Measurements from ENCODE around the gene DNAAF1. TPM values are rescaled to one million over a fixed set of nuclear protein-coding genes. Genes with fewer than 3 reads are reported as not detected.
"Not testable (repeated sequence)": the region's sequence is repeated elsewhere in the genome, so short reads cannot be mapped to it uniquely, and the experiment has no call there.

The DNAAF1 gene
- total RNA-seq, 1 donor from 2014 or later, result 0.11 TPM

DNA sequence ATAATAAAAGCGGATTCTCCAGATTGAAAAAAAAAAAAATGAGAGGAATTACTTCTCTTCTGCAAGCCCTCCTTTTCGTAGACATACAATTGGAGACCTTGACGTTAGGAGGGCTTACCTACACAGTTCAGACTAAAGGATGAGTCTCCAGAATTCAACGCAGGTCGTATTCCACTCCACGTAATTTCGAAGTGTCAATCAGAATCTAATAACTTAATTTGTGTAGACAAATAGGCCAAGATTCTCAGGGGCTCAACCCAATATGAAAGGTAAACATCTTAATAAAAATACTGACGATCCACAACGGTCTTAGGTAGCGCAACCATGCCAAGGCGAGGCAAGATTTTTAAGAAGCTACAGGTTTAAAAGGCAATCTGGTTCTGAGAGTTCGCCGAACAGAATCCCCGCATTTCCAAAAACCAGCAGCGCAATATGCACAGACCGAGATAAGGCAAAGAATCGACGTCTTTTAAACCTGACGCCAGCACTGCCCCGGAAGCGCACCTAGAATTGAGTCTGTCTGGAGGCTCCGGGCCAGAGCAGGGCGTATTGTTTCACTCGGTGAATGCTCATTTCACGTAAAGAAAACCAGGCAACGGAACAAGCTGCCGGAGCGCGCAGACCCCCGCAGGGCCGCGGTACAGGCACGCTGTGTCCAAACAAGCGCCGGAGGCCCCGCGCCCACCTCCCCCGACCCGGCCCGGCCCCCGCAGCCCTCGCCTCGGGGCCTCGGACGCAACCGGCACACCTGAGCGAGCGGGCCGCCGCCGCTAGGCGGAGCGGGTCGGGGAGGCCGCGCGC is 29.0 kb upstream of the DNAAF1 start:
- H3K27ac Mint-ChIP-seq, result peak overlapping the region; percentile 99
- H2AFZ ChIP-seq (replicated peaks), result peak overlapping the region; percentile 86
- no peak for DNase-seq (ENCODE audit: low spot score)
- peaks cover 3% of the 10 kb centered on the region for H3K36me3 Mint-ChIP-seq
- no peaks in the 10 kb centered on the region for H3K36me3 ChIP-seq
- no peaks in the 10 kb centered on the region for H3K9me3 ChIP-seq (ENCODE audit: low read depth)
- peaks cover 18% of the 10 kb centered on the region for H3K4me1 Mint-ChIP-seq
- H3K4me3 ChIP-seq, result peak overlapping the region; percentile 86
- peak overlapping the region; percentile 99 for H3K4me2 ChIP-seq
- H3F3A ChIP-seq (ENCODE audit: low read depth), result peaks cover 25% of the 10 kb centered on the region
- H3K9ac ChIP-seq, result peak overlapping the region; percentile 91
- peaks cover 52% of the 10 kb centered on the region for H3K79me2 ChIP-seq (ENCODE audit: low read depth)
- peaks cover 22% of the 10 kb centered on the region for H4K20me1 ChIP-seq (ENCODE audit: low read depth)
- TF ChIP-seq EZH2phosphoT487 (IDR thresholded peaks at IDR 0.05) (no peak), EZH2 (IDR thresholded peaks at IDR 0.05) (no peak)
- TF ChIP-seq, protein P1, sequence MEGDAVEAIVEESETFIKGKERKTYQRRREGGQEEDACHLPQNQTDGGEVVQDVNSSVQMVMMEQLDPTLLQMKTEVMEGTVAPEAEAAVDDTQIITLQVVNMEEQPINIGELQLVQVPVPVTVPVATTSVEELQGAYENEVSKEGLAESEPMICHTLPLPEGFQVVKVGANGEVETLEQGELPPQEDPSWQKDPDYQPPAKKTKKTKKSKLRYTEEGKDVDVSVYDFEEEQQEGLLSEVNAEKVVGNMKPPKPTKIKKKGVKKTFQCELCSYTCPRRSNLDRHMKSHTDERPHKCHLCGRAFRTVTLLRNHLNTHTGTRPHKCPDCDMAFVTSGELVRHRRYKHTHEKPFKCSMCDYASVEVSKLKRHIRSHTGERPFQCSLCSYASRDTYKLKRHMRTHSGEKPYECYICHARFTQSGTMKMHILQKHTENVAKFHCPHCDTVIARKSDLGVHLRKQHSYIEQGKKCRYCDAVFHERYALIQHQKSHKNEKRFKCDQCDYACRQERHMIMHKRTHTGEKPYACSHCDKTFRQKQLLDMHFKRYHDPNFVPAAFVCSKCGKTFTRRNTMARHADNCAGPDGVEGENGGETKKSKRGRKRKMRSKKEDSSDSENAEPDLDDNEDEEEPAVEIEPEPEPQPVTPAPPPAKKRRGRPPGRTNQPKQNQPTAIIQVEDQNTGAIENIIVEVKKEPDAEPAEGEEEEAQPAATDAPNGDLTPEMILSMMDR (IDR thresholded peaks at IDR 0.05), result peak; percentile 60
- H3K4me3 Mint-ChIP-seq, result peak overlapping the region; percentile 98
- no peaks in the 10 kb centered on the region for H3K27me3 ChIP-seq
- H3K27ac ChIP-seq, result peak overlapping the region; percentile 92
- H3K27me3 Mint-ChIP-seq (ENCODE audit: insufficient read depth, low read depth), result peaks cover 2% of the 10 kb centered on the region
- peaks cover 10% of the 10 kb centered on the region for H3K4me1 ChIP-seq
- H3K9me3 Mint-ChIP-seq, result no peaks in the 10 kb centered on the region

DNA sequence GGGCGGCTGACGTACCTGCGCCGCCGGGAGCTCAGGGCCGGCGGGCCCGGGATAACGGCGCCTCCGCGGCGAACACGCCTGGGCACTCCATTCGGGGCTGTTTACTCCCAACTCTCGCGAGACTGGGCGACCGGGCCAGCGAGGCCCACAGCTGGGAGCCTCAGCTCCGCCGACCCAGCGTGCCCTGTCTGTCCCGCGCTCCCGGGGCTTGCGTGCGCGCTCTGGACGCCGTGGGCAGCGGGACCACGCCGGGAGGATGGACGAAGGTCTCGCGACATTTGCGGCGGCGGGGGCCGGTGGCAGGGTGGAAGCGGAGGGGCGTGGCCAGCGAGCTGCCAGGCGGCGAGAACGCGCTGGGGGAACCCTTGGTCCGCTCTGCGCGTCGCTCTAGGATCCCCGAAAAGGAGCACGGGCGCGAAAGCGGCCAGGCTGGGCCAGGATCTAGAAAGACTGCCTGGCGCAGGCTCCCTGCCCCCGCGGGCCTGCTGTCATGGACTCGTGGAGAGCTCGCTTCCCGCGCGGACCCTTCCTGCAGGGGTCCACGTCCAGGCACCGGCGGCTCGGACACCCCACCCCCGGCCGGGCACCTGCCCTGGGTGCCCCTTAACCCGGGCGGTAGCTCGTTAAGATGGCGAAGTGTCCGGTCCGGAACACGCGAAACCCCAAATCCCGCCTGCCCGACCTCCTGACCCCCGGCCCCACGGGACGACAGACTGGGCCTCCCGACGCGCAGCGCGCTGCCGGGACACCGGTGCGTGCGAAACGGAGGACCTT is 28.2 kb upstream of the DNAAF1 start, which contains the start of gene MBTPS1:
Gene MBTPS1 (minus strand): TSS at position 223 of the 774 bp plus-strand sequence. CDS start 15,159 bp downstream, outside the sequence.
- peaks cover 44% of the 10 kb centered on the region for H3K79me2 ChIP-seq (ENCODE audit: low read depth)
- Mint-ChIP-seq H3K9me3 (no peaks in the 10 kb centered on the region), H3K36me3 (peaks cover 5% of the 10 kb centered on the region), H3K4me1 (peaks cover 18% of the 10 kb centered on the region), H3K27me3 (ENCODE audit: insufficient read depth, low read depth) (peaks cover 2% of the 10 kb centered on the region), H3K4me3 (peak within 1 kb of the TSS; percentile 98), H3K27ac (peak within 1 kb of the TSS; percentile 99)
- H3K4me1 ChIP-seq, result peaks cover 10% of the 10 kb centered on the region
- no peaks in the 10 kb centered on the region for H3K27me3 ChIP-seq
- H3F3A ChIP-seq (ENCODE audit: low read depth), result peaks cover 25% of the 10 kb centered on the region
- H2AFZ ChIP-seq (replicated peaks), result peak within 1 kb of the TSS; percentile 86
- DNase-seq (ENCODE audit: low spot score), result peak; percentile 100
- H3K4me2 ChIP-seq, result peak within 1 kb of the TSS; percentile 99
- peak within 1 kb of the TSS; percentile 92 for H3K27ac ChIP-seq
- TF ChIP-seq EZH2 (IDR thresholded peaks at IDR 0.05) (no peak), EZH2phosphoT487 (IDR thresholded peaks at IDR 0.05) (no peak)
- TF ChIP-seq, protein P1 (IDR thresholded peaks at IDR 0.05), result no peak
- no peaks in the 10 kb centered on the region for H3K9me3 ChIP-seq (ENCODE audit: low read depth)
- H3K4me3 ChIP-seq, result peak within 1 kb of the TSS; percentile 86
- H3K36me3 ChIP-seq, result no peaks in the 10 kb centered on the region
- peak within 1 kb of the TSS; percentile 91 for H3K9ac ChIP-seq
- peaks cover 15% of the 10 kb centered on the region for H4K20me1 ChIP-seq (ENCODE audit: low read depth)

DNA sequence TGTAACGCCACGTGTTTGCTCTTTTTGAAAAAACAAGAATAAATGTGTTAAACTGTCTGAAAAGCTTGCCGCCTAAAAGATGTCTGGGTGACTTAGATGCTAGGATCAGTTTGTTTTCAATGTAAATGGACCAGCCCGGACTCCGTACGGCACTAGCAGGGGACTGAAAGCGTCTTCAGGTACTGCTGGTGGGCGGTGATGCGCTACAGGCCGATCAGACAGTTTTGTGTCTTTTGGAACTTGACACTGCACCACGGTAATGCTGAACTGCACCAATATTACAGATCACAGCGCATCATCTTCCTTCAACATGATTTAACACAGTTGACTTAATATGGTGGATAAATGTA is 27.6 kb upstream of the DNAAF1 start:
- no peaks in the 10 kb centered on the region for H3K27me3 Mint-ChIP-seq (ENCODE audit: insufficient read depth, low read depth)
- H3K4me3 Mint-ChIP-seq, result peak overlapping the region; percentile 93
- H3K9me3 Mint-ChIP-seq, result no peaks in the 10 kb centered on the region
- peak overlapping the region; percentile 78 for H3K27ac Mint-ChIP-seq
- Histone ChIP-seq H3K4me1 (peaks cover 10% of the 10 kb centered on the region), H3K9me3 (ENCODE audit: low read depth) (no peaks in the 10 kb centered on the region), H3K9ac (peak overlapping the region; percentile 66), H3F3A (ENCODE audit: low read depth) (peaks cover 25% of the 10 kb centered on the region), H3K27me3 (no peaks in the 10 kb centered on the region), H4K20me1 (ENCODE audit: low read depth) (peaks cover 12% of the 10 kb centered on the region), H3K79me2 (ENCODE audit: low read depth) (peaks cover 39% of the 10 kb centered on the region), H3K27ac (no peak overlapping the region), H3K36me3 (no peaks in the 10 kb centered on the region), H2AFZ (replicated peaks) (peak overlapping the region; percentile 86), H3K4me2 (peak overlapping the region; percentile 99), H3K4me3 (peak overlapping the region; percentile 86)
- peak; percentile 58 for DNase-seq (ENCODE audit: low spot score)
- H3K4me1 Mint-ChIP-seq, result peaks cover 18% of the 10 kb centered on the region
- TF ChIP-seq EZH2phosphoT487 (IDR thresholded peaks at IDR 0.05) (no peak), EZH2 (IDR thresholded peaks at IDR 0.05) (no peak)
- TF ChIP-seq, protein P1 (IDR thresholded peaks at IDR 0.05), result no peak
- H3K36me3 Mint-ChIP-seq, result peaks cover 7% of the 10 kb centered on the region

DNA sequence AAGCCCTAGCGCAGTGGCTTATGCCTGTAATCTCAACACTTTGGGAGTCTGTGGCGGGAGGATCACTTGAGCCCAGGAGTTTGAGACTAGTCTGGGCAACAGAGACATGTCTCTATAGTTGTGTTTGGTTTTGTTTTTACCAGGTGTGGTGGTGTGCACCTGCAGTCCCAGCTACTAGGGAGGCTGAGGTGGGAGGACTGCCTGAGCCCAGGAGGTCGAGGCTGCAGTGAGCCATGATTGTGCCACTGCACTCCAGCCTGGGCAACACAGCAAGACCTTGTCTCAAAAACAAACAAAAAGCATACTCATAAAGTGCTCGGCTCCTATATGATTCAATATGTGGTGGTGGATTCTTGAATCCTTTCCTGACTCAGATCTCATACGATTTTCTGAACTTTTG is 26.8 kb upstream of the DNAAF1 start:
- H3K4me1 ChIP-seq, result peaks cover 10% of the 10 kb centered on the region
- H3K27ac Mint-ChIP-seq, result peak overlapping the region; percentile 25
- peaks cover 18% of the 10 kb centered on the region for H3K4me1 Mint-ChIP-seq
- not testable (repeated sequence) for H3K27me3 ChIP-seq; H3K27ac ChIP-seq; H3K9me3 Mint-ChIP-seq; H3K36me3 ChIP-seq; H3K4me3 ChIP-seq; H3K9ac ChIP-seq; H3K4me2 ChIP-seq; DNase-seq (ENCODE audit: low spot score); H3K9me3 ChIP-seq (ENCODE audit: low read depth); H2AFZ ChIP-seq (replicated peaks); H3K27me3 Mint-ChIP-seq (ENCODE audit: insufficient read depth, low read depth)
- H3F3A ChIP-seq (ENCODE audit: low read depth), result peaks cover 25% of the 10 kb centered on the region
- peaks cover 12% of the 10 kb centered on the region for H3K36me3 Mint-ChIP-seq
- H4K20me1 ChIP-seq (ENCODE audit: low read depth), result peaks cover 12% of the 10 kb centered on the region
- H3K79me2 ChIP-seq (ENCODE audit: low read depth), result peaks cover 30% of the 10 kb centered on the region
- peak overlapping the region; percentile 79 for H3K4me3 Mint-ChIP-seq
